Caco-2 (cell line): ENCODE data around the gene SYN1. TPM values are rescaled to one million over a fixed set of nuclear protein-coding genes. Genes with fewer than 3 reads are reported as not detected.

Experiments
- BruUV-seq: library from RNA; stranded (reverse); fragments of 400-500 nt; replicated peaks from 2 replicates; lab custom pipeline; 2021; lab: Mats Ljungman, UMichigan
- CTCF ChIA-PET: fragments of 300-600 bp; sonication (Branson Sonifier 250); formaldehyde crosslinking; loops from one replicate; lab custom pipeline; 2022; ENCODE audit warnings: antibody characterized with exemption; lab: Charles Lee
- POLR2A ChIA-PET: fragments of 300-600 bp; sonication (Branson Sonifier 250); formaldehyde crosslinking; loops from one replicate; lab custom pipeline; 2022; ENCODE audit warnings: antibody characterized with exemption; lab: Charles Lee
- DNase-seq, 2 experiments: peaks; one replicate each; pipeline versions ENCODE4 v3.0.0 to v3.0.0-alpha.2; 2020 to 2022
- H3K27me3 ChIP-seq: replicated peaks from 2 replicates; pipeline ENCODE4 v1.6.0; 2011; ENCODE audit warnings: low read length; ENCODE audit not compliant: control insufficient read depth, insufficient read depth
- H3K36me3 ChIP-seq: 2 replicates; pipeline ENCODE4 v1.5.1; 2011; ENCODE audit warnings: low read length; ENCODE audit not compliant: control insufficient read depth, insufficient read depth
- H3K4me1 ChIP-seq: fragments of 250-450 bp; sonication (Bioruptor Pico); 2 replicates; pipeline ENCODE4 v1.5.1; 2020; ENCODE audit warnings: mild to moderate bottlenecking
- H3K4me3 ChIP-seq: 2 replicates; pipeline ENCODE4 v1.5.1; 2011; ENCODE audit warnings: low read depth, mild to moderate bottlenecking, control low read depth, low read length
- H3K9me3 ChIP-seq: fragments of 250-450 bp; sonication (Bioruptor Pico); 2 replicates; pipeline ENCODE4 v1.5.1; 2020; ENCODE audit warnings: mild to moderate bottlenecking, moderate library complexity
- H3K27ac Mint-ChIP-seq: one replicate; pipeline ENCODE4 v1.8.0; 2022; ENCODE audit warnings: mixed read lengths; ENCODE audit not compliant: unreplicated experiment
- H3K27me3 Mint-ChIP-seq: one replicate; pipeline ENCODE4 v1.8.0; 2022; ENCODE audit warnings: mixed read lengths; ENCODE audit not compliant: insufficient read depth, unreplicated experiment
- H3K36me3 Mint-ChIP-seq: one replicate; pipeline ENCODE4 v1.8.0; 2022; ENCODE audit warnings: mild to moderate bottlenecking, mixed read lengths; ENCODE audit not compliant: insufficient read depth, unreplicated experiment
- H3K4me1 Mint-ChIP-seq: one replicate; pipeline ENCODE4 v1.8.0; 2022; ENCODE audit warnings: low read depth, mixed read lengths; ENCODE audit not compliant: unreplicated experiment
- H3K4me3 Mint-ChIP-seq: one replicate; pipeline ENCODE4 v1.8.0; 2022; ENCODE audit warnings: mild to moderate bottlenecking, moderate library complexity, mixed read lengths; ENCODE audit not compliant: unreplicated experiment
- H3K9me3 Mint-ChIP-seq: one replicate; pipeline ENCODE4 v1.8.0; 2022; ENCODE audit warnings: mixed read lengths; ENCODE audit not compliant: unreplicated experiment
- intact Hi-C: fragments of 100-400 bp; cut with micrococcal nuclease; formaldehyde crosslinking; loops from one replicate; pipeline ENCODE4 v1.10.0; 2022; ENCODE audit not compliant: unreplicated experiment
- total RNA-seq: library from RNA; stranded (reverse); gene quantifications from 2 replicates; pipeline ENCODE4 v1.2.3, GENCODE V29; 2022
- TF ChIP-seq, protein P1 (sequence below), 2 experiments: fragments of 200-600 bp in 1 of 2; IDR thresholded peaks; 1 replicate in 1 of 2; 2 replicates in 1 of 2; pipeline versions ENCODE4 v1.5.1 to v1.8.0; 2011 to 2022; ENCODE audit warnings: antibody characterized with exemption in 1 of 2, control low read depth in 1 of 2, inconsistent platforms in 1 of 2, low read depth in 1 of 2, low read length in 1 of 2, mild to moderate bottlenecking in 1 of 2, moderate library complexity in 1 of 2; ENCODE audit not compliant: insufficient read depth in 1 of 2, severe bottlenecking in 1 of 2, unreplicated experiment in 1 of 2

Gene SYN1
- total RNA-seq, 1 experiment from 2014 or later, result not detected

- no peaks in the 10 kb centered on the region for H3K9me3 ChIP-seq
- BruUV-seq, result no TSS peak
- Mint-ChIP-seq H3K27ac (peak within 1 kb of the TSS; percentile 90), H3K4me1 (no peaks in the 10 kb centered on the region), H3K4me3 (peak within 1 kb of the TSS; percentile 70), H3K27me3 (no peaks in the 10 kb centered on the region), H3K36me3 (peaks cover 27% of the 10 kb centered on the region), H3K9me3 (no peaks in the 10 kb centered on the region)
- no peaks in the 10 kb centered on the region for H3K27me3 ChIP-seq
- H3K4me3 ChIP-seq, result peak within 1 kb of the TSS; percentile 60
- H3K36me3 ChIP-seq, result no peaks in the 10 kb centered on the region
- ChIA-PET POLR2A (no interaction called here), CTCF (no interaction called here)
- peak; percentile 93 to 97 for DNase-seq
- intact Hi-C loops, result loop anchor here (10.0 kb wide), 1 partner anchor 444 kb away; the partner anchor contains the start of gene CDK16
- TF ChIP-seq, protein P1, sequence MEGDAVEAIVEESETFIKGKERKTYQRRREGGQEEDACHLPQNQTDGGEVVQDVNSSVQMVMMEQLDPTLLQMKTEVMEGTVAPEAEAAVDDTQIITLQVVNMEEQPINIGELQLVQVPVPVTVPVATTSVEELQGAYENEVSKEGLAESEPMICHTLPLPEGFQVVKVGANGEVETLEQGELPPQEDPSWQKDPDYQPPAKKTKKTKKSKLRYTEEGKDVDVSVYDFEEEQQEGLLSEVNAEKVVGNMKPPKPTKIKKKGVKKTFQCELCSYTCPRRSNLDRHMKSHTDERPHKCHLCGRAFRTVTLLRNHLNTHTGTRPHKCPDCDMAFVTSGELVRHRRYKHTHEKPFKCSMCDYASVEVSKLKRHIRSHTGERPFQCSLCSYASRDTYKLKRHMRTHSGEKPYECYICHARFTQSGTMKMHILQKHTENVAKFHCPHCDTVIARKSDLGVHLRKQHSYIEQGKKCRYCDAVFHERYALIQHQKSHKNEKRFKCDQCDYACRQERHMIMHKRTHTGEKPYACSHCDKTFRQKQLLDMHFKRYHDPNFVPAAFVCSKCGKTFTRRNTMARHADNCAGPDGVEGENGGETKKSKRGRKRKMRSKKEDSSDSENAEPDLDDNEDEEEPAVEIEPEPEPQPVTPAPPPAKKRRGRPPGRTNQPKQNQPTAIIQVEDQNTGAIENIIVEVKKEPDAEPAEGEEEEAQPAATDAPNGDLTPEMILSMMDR (IDR thresholded peaks at IDR 0.05; ENCODE audit: insufficient read depth in 1 of 2, low read depth in 1 of 2, low read length in 1 of 2, severe bottlenecking in 1 of 2, unreplicated experiment in 1 of 2), result no peak
- H3K4me1 ChIP-seq, result 0 out of 2 replicates have a peak, but pooled peaks cover 4% of the 10 kb centered on the region
Observed at GRCh38 chrX:47658684-47659420, 39.2 kb upstream of the SYN1 start, which contains the start of gene UXT. TSS of gene UXT (minus strand) at chrX:47659180. CDS start at chrX:47658927, 253 bp downstream.

GRCh38 chrX:47658301-47658683 is 38.6 kb upstream of the SYN1 start:
- no peaks in the 10 kb centered on the region for H3K9me3 Mint-ChIP-seq
- TSS peak; percentile 51 for BruUV-seq
- Histone ChIP-seq H3K4me3 (peak overlapping the region; percentile 60), H3K4me1 (0 out of 2 replicates have a peak, but pooled peaks cover 4% of the 10 kb centered on the region), H3K9me3 (no peaks in the 10 kb centered on the region), H3K36me3 (no peaks in the 10 kb centered on the region; the same call in 1 of the 2 replicates), H3K27me3 (no peaks in the 10 kb centered on the region)
- TF ChIP-seq, protein P1 (IDR thresholded peaks at IDR 0.05; ENCODE audit: insufficient read depth in 1 of 2, low read depth in 1 of 2, low read length in 1 of 2, severe bottlenecking in 1 of 2, unreplicated experiment in 1 of 2), result no peak
- intact Hi-C loops, result loop anchor here (10.0 kb wide), 1 partner anchor 443 kb away; the partner anchor contains the start of gene CDK16
- peaks cover 32% of the 10 kb centered on the region for H3K36me3 Mint-ChIP-seq
- H3K27ac Mint-ChIP-seq, result peak overlapping the region; percentile 90
- ChIA-PET CTCF (no interaction called here), POLR2A (no interaction called here)
- H3K4me1 Mint-ChIP-seq, result no peaks in the 10 kb centered on the region
- H3K4me3 Mint-ChIP-seq, result peak overlapping the region; percentile 70
- H3K27me3 Mint-ChIP-seq, result no peaks in the 10 kb centered on the region
- no peak for DNase-seq

- Histone ChIP-seq H3K9me3 (no peaks in the 10 kb centered on the region), H3K27me3 (no peaks in the 10 kb centered on the region), H3K4me3 (peak overlapping the region; percentile 46), H3K36me3 (no peaks in the 10 kb centered on the region; the same call in none of the 2 replicates), H3K4me1 (0 out of 2 replicates have a peak, but pooled peaks cover 3% of the 10 kb centered on the region)
- Mint-ChIP-seq H3K27ac (peak overlapping the region; percentile 89), H3K4me1 (peaks cover 23% of the 10 kb centered on the region), H3K9me3 (no peaks in the 10 kb centered on the region), H3K36me3 (peaks cover 34% of the 10 kb centered on the region), H3K4me3 (peak overlapping the region; percentile 89), H3K27me3 (no peaks in the 10 kb centered on the region)
- CTCF ChIA-PET, result no interaction called here
- BruUV-seq, result no TSS peak
- POLR2A ChIA-PET, result interaction anchor here (0.7 to 1.1 kb wide), 3 partner anchors 46 to 1261 kb away, joined by 3 read pairs; no protein-coding TSS in a partner anchor
- intact Hi-C loops, result loop anchor here (2.0 to 10.0 kb wide), 3 partner anchors 90 to 436 kb away; partner anchors contain the start of genes ARAF, CDK16 and ZNF81
- TF ChIP-seq, protein P1 (IDR thresholded peaks at IDR 0.05; ENCODE audit: insufficient read depth in 1 of 2, low read depth in 1 of 2, low read length in 1 of 2, severe bottlenecking in 1 of 2, unreplicated experiment in 1 of 2), result no peak
- no peak for DNase-seq
Observed at GRCh38 chrX:47651043-47651905, 31.6 kb upstream of the SYN1 start.
